GM21786 (cell line): ENCODE measurements around the gene CDH20.

Experiments used
- ATAC-seq: cut with Tn5 transposase; IDR thresholded peaks from one replicate; pipeline ENCODE4 v1.9.1; 2021; ENCODE audit not compliant: unreplicated experiment

Gene CDH20

DNA sequence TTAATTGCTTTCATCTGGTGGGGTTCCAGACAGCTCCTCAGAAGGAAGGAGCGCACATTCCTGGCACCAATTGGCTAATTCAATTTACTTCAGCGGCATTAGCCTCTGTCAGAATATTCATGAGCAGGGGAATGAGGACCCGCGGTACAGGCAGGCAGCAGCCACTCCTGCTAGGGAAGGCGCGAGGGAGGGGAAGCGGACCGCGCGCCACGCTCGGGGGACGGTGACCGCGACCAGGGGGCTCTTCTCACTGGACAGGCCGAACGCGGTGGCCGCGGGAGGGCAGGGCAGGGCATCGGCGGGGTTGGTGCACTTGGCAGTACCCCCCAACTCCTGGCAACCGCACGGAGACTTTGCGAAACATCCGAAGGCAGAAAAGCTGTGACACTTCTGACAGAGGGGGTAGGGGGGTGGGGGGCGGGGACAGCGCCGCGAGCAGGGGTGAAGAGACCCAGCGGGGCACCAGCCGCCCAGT is at the start of gene CDH20:
Gene CDH20 (plus strand): TSS at position 160 of the 475 bp plus-strand sequence.
- no peak for ATAC-seq

- ATAC-seq: no peak
Measured at GRCh38 chr18:61284039-61284438, 49.2 kb upstream of the CDH20 start.

- no peak for ATAC-seq
Measured at GRCh38 chr18:61285777-61286176, 47.5 kb upstream of the CDH20 start.

DNA sequence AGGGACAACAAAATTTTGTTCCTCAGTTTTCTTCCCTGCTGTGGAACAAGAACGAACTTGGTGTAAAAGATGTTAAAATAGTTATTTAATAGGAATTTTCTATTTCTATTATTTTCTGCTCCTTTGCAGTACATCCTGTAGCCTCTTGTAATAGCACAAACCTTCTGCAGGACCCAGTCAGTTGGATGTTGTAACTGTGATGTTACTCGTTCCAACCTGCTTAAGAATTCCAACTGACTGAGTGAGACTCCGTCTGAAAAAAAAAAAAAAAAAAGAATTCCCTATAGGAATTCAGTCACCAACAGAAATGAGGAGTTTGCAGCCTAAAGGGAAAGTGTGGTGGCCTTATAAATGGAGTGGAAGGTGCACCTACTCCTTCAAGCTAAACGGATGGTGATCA is 46.4 kb upstream of the CDH20 start:
- no peak for ATAC-seq

GRCh38 chr18:61290616-61291015 is 42.6 kb upstream of the CDH20 start:
- ATAC-seq: no peak

GRCh38 chr18:61292280-61293035 is 40.8 kb upstream of the CDH20 start:
- ATAC-seq: no peak

GRCh38 chr18:61295153-61295552 is 38.1 kb upstream of the CDH20 start:
- no peak for ATAC-seq

- no peak for ATAC-seq
Measured at GRCh38 chr18:61308004-61308403, 25.2 kb upstream of the CDH20 start.

- no peak for ATAC-seq
Measured at GRCh38 chr18:61308795-61309393, 24.3 kb upstream of the CDH20 start.

- ATAC-seq: peak; percentile 98
Measured at GRCh38 chr18:61322265-61322873, 10.9 kb upstream of the CDH20 start.

- ATAC-seq: no peak
Measured at GRCh38 chr18:61323951-61324350, 9.3 kb upstream of the CDH20 start.

DNA sequence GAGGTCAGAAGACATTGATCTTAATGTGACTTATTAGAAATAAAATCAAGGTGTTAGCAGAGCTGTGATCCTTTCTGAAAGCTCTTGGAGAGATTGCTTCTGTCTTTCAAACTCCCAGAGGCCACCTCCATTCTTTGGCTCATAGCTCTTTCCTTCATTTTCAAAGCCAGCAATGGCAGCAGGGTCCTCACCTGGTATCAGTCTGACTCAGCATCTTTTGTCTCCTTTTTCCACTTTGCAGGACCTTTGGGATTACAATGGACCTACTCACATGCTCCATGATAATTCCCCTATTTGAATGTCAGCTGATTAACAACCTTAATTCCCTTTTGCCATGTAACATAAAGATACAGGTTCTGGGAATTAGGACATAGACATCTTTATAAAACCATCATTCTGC is 6.8 kb upstream of the CDH20 start:
- ATAC-seq: no peak

GRCh38 chr18:61329398-61329797 is 3.8 kb upstream of the CDH20 start:
- ATAC-seq: no peak

DNA sequence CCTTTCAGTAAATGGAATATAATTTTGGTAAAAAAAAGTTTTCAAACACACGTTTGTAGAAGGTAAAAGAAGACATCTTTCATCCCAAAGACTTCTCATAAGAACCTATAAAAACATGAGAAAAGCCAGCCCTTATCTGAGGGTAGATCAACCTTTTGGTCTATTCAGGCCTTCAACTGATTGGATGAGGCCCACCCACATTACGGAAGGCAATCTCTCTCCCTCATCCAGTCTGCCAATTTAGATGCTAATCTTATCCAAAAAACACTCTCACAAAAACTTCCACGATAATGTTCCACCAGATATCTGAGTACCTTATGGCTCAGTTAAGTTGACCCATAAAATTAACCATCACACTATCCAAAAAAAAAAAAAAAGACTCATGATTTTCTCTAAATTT is 2.2 kb upstream of the CDH20 start:
- no peak for ATAC-seq

DNA sequence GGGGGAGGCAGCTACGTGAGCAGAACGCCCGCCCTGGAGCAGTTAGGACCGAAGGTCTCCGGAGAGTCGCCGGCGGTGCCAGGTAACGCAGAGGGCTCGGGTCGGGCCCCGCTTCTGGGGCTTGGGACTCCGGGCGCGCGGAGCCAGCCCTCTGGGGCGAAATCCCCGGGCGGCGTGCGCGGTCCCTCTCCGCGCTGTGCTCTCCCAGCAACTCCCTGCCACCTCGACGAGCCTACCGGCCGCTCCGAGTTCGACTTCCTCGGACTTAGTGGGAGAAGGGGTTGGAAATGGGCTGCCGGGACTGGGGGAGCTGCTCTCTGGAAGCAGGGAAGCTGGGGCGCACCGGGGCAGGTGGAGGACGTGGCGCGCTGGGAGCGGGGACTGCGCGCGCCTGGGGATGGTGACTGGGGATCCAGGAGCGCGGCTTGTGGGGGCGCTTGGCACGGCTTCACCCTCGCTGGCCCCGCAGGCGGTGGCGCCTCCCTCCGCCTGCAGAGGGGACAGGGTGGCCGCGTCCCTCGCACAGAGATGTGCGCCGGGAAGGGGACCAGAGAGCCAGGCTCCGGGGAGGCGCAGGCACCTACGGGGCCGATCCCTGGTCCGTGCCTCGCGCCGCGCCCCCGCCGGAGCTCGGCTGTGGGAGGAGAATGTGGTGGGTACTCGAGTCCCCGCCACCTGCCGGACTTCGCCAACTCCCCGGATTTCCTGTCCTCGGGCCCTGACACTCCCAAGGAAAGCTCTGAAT is 688 bp downstream of the CDH20 start:
- no peak for ATAC-seq

- ATAC-seq: no peak
Measured at GRCh38 chr18:61334491-61334850, 1.2 kb downstream of the CDH20 start.

GRCh38 chr18:61334951-61335683 is 1.9 kb downstream of the CDH20 start:
- ATAC-seq: no peak

DNA sequence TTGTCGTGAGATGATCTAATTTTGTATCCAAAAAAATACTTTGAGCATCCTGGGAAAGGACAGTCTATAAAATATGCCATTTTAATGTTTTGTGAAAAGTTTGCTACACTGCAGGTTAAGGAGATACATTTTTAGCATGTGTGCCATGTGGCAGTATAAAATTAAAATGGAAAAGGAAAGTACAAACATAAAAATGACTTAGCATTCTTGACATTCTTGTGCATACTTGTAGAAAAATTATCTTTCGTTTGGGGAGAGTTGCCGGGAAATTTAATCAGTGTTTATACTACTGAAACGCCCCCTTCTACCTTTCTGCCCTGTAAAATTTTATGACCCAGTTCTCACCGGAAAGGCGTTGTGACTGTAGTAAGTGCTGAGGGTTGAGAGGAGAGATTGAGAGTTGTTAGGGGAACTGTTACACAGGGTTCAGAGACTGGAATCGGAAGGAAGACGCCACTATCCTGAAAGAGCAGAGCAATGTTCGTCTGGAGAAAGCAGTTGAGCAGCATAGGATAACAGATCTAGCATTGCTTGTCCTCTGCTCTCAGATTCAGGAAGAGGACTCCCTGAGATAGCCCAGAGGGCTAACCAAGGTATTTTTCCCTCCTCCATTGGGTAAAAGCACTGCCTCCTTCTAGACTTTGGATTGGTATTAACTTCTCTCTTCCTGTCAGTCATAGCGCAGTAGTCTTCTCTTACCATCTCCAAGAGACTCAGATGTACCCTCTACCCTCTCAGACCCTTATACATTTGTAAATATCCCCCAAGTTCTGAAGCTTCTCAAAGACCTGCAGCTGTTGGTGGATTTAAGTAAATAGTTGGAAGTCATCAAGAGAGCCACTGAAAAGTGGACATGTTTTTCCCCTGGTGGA is 2.7 kb downstream of the CDH20 start:
- no peak for ATAC-seq

GRCh38 chr18:61336766-61337165 is 3.5 kb downstream of the CDH20 start:
- ATAC-seq: no peak

GRCh38 chr18:61337527-61337926 is 4.3 kb downstream of the CDH20 start:
- no peak for ATAC-seq
